ENCODE data around the gene AGAP2.
"Not testable (repeated sequence)": the region's sequence is repeated elsewhere in the genome, so short reads cannot be mapped to it uniquely, and the experiment has no call there.

AGAP2 gene

DNA sequence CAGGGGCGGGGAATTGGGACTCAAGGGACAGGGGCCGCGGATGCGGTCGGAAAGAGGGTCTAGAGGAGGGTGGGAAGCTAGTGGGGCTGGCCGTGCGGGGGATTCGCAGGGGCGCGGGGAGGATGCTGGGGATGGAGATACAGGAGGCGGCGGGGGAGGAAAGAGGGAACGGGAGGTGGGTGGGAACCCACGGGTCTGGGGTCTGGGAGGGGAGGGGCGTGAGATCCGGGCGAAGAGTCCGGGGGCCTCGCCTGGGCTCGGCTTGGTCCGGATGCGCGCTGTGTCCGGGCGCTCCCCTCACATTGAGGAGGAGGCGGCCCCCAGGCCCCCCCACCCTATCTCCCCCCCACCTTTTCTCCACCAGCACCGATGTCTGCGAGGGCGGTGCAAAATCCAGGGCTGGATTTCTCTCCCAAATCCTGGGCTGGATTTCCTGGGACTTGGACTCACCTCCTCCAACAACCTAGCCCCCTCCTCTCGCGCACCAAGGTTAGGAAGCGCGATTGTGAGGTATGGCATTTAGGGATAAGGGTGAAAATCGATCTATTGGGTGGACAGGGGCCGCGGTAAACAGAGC, at the start of gene AGAP2:
TSS of gene AGAP2 (minus strand) at position 82 of the 577 bp plus-strand sequence. CDS start 496 bp downstream, outside the sequence.
- no peak for DNase-seq

GRCh38 chr12:57783861-57784260, 45.3 kb upstream of the AGAP2 start:
- DNase-seq = no peak

GRCh38 chr12:57783466-57783801, 44.9 kb upstream of the AGAP2 start:
- DNase-seq = no peak

DNA sequence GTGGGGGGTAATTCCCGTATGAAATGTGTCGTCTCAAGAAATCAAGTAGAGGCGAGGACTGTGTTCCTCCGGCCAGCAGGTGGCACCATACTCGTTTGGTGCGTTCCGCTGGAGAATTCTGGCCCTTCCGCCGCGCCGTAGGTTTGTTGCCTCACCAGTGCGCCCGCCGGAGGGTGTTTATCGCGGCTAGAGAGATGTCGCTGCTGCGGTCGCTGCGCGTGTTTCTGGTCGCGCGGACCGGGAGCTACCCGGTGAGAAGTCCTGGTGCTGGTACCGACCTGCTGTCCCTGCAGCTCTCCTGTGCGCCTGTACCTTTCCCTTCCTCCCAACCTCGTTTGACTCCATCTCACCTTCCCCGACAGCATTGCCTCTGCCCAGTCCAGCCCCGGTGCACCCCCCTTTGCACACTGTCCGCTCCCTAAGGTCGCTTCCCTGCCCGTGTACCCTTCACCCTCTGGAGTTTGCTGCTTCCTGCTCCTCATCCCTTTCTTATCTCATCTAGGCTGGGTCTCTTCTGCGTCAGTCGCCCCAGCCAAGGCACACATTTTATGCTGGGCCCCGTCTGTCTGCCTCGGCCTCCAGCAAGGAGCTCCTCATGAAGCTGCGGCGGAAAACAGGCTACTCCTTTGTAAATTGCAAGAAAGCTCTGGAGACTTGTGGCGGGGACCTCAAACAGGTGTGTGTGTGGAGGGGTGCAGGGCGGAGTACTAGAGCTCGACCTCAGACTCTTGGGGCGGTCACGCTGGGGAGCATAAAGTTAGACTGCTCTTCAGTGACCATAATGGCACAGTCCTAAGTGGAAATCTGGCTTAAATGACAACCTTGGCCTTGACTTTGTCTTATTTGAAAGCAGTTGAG, 44.3 kb upstream of the AGAP2 start, which contains the start of gene TSFM:
TSS of gene TSFM (plus strand) at position 180 of the 858 bp plus-strand sequence. CDS start at position 195, 15 bp downstream.
- DNase-seq = peak; percentile 90

DNA sequence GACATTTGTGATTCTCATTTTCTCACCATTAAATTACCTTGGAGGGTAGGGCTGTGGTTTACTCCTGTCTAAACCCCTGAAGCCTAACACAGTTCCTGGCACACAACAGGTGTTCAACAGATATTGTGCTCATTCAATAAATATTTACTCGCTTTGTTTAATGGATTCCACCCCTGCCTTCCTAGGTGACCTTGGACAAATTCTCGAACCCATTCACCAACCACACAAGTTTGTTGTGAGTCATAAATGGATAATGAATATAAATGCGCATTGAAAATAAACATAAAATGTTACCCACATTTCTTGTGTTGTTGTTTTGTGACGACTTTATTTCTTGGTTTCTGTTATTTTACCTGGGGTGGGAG, 43.7 kb upstream of the AGAP2 start:
- DNase-seq = no peak

GRCh38 chr12:57781801-57782200, 43.3 kb upstream of the AGAP2 start:
- peak; percentile 58 for DNase-seq

GRCh38 chr12:57781244-57781643, 42.7 kb upstream of the AGAP2 start:
- DNase-seq = peak; percentile 83

DNA sequence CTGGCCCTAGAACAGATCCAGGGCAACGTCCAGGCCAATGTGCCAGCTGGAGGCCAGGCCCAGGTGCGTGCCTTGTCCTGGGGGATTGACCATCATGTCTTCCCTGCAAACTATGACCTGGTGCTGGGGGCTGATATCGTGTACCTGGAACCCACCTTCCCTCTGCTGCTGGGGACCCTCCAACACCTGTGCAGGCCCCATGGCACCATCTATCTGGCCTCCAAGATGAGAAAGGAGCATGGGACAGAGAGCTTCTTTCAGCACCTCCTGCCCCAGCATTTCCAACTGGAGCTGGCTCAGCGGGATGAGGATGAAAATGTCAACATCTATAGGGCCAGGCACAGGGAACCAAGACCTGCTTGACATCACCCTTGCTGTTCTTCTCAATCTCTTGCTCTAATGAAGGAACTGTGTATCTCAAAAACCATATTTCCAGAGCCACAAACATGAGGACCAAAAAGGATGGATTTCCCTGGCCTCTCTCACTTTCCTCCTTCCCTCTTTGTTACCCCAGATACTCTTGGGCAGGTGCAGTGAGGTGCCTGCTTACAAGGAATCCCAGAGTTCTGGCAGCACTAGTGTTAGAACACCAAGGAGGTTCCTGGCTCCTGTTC, 41.8 kb upstream of the AGAP2 start:
- no peak for DNase-seq

DNA sequence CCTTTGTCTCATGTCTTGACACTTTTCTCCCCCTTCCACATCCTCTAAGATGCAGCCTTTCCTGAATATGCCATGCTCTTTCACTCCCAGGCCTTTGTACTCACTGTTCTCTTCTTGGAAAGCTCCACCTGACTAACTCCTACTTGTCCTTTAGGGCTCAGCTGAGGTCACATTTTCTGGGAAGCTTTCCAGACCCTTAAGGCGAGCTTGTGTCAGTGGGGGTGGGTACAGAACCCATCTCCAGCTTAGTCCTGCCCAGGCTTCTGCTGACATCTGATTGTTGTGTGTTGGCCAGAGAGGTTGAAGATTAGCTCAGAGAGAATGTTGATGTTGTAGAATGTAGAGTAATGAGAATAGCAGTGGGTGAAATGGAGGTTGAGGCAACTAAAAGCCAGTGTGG, 41.2 kb upstream of the AGAP2 start:
- DNase-seq = no peak

GRCh38 chr12:57777911-57778310, 39.4 kb upstream of the AGAP2 start:
- no peak for DNase-seq

DNA sequence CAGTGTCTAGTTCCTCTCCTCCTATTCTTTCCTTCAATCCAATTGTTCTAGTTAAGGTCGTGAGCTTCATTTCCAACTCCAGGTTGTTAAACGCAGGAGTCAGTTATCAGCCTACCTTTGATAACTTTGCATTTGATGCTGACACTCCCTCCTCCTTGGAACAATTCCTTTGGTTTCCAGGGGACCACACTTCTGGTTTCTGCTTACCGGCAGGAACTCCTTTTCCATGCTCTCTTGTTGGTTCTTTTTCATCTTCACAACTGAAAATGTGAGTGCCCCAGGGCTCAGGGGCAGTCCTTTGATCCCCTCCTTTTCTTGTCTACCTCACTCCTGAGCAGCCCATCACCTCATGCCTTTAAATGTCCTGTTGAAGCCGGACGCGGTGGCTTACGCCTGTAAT, 38.8 kb upstream of the AGAP2 start:
- DNase-seq = no peak

GRCh38 chr12:57776247-57776587, 37.7 kb upstream of the AGAP2 start:
- no peak for DNase-seq

DNA sequence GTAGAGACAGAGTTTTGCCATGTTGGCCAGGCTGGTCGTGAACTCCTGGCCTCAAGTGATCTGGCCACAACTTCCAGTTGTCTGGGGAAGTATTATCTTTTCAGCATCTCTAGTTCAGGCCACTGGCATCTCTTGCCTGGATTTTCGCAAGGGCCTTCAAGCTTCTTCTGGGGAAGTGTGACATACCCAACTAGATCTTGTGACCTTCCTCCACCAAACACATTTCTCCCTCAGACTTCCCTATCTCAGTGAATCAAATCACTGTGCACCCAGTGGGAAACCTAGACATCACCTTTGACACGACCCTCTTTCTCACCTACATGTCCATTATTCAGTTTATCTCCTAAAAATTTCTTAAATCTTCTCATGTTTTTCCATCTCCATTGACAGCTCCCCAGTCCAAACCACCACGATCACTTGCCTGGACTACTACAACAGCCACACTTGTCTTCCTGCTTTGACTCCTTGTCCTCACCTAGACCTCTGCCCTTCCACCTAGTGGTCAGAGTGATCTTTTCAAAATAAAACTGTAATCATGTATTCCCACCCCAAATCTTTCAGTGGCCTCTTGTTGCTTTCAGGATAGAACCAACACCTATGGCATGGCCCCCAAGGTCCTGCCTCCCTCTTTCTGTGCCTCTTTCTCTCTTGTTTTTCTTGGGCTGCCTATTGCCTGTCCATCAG, 37.2 kb upstream of the AGAP2 start:
- peak; percentile 87 for DNase-seq

- no peak for DNase-seq
Measured at GRCh38 chr12:57775044-57775443, 36.5 kb upstream of the AGAP2 start.

- DNase-seq = not testable (repeated sequence)
Measured at GRCh38 chr12:57774634-57775033, 36.1 kb upstream of the AGAP2 start.

DNA sequence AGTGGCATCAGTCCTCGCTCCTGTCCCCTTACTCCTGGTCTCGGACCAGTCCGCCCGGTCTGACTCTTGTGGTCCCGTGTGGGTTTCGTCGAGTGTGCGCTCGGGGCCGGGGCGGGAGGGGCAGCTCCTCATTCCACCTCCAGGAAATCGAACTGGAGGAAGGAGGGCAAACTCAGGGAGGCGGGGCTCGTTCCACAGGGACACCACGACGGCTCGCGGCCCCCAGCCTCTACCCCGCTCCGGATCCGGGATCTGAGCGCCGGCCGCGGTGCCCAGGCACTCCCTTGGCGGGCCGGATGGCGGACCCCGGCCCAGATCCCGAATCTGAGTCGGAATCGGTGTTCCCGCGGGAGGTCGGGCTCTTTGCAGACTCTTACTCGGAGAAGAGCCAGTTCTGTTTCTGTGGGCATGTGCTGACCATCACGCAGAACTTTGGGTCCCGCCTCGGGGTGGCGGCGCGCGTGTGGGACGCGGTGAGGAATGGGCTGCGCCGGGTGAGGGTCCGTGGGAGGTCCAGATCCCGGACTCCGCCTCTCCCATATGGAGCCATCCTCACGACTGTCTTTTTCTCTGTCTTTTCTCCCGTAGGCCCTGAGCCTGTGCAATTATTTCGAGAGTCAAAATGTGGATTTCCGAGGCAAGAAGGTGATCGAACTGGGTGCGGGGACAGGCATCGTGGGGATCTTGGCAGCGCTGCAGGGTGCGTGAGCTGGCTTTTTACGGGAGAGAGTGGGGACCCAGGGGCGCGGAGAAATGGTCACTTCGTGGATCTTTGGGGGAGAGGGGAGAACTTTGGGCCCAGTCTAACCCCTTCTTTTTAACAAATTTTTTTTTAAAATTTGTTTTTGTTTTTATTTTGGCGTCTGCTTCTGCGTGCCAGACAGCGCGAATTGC, 34.1 kb upstream of the AGAP2 start, which contains the start of gene EEF1AKMT3:
TSS of gene EEF1AKMT3 (plus strand) at position 186 of the 894 bp plus-strand sequence. CDS start at position 297, 111 bp downstream.
- DNase-seq = peak; percentile 65

DNA sequence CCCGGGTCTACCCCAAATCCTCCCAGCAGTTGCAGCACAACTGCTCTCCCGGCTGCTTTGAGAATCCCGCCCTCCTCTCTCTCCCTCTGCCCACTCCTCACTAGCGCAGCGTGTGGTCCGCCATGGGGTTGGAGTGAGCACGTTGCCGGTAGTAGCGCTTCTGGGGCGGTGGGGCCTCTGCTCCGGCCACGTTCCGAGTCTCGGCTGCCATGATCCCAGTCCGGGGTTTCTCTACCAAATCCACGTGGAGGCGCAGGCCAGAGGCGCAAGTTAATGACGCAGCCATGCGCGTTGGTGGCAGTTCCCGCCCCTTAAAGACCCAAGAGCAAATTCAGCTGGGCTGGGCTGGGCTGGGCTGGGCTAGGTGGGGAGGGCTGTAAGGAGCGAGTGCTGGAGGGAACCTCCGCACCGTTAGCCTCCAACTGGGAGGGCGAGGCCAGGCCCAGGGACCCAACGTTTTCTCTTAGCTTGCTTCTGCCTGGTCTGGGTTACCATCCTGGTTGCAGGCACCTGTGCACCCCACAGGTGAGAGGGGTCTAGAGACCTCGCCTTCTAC, 33.4 kb upstream of the AGAP2 start, which contains the start of gene METTL1:
TSS of gene METTL1 (minus strand) at position 233 of the 556 bp plus-strand sequence. CDS start at position 211, 22 bp downstream.
- peak; percentile 96 for DNase-seq

- DNase-seq = peak; percentile 91
Measured at GRCh38 chr12:57771236-57771872, 32.8 kb upstream of the AGAP2 start.

GRCh38 chr12:57770734-57771133, 32.2 kb upstream of the AGAP2 start:
- DNase-seq = no peak

- no peak for DNase-seq
Measured at GRCh38 chr12:57769594-57769993, 31.1 kb upstream of the AGAP2 start.

GRCh38 chr12:57767876-57768275, 29.3 kb upstream of the AGAP2 start:
- DNase-seq = no peak
